HEK293 (cell line): Measurements from ENCODE around the gene MXRA8.

ENCODE experiments used
- BCL11B ChIP-seq: fragments of 450-650 bp; formaldehyde crosslinking; IDR thresholded peaks from 2 replicates; pipeline ENCODE4 v1.5.1; 2016; ENCODE audit warnings: low read depth, missing biosample characterization, missing genetic modification characterization
- ELK4 ChIP-seq: IDR thresholded peaks from 2 replicates; pipeline ENCODE4 v1.6.1; 2011; ENCODE audit warnings: mild to moderate bottlenecking, low read depth, low read length, borderline replicate concordance
- GLIS2 ChIP-seq: fragments of 450-650 bp; formaldehyde crosslinking; IDR thresholded peaks from 2 replicates; pipeline ENCODE4 v1.5.1; 2016; ENCODE audit warnings: missing biosample characterization, missing genetic modification characterization
- KLF1 ChIP-seq: fragments of 450-650 bp; formaldehyde crosslinking; IDR thresholded peaks from 2 replicates; pipeline ENCODE4 v1.5.1; 2016; ENCODE audit warnings: missing biosample characterization, missing genetic modification characterization
- KLF16 ChIP-seq: fragments of 450-650 bp; formaldehyde crosslinking; IDR thresholded peaks from 2 replicates; pipeline ENCODE4 v1.5.1; 2017; ENCODE audit warnings: missing biosample characterization, missing genetic modification characterization
- MZF1 ChIP-seq: fragments of 450-650 bp; formaldehyde crosslinking; IDR thresholded peaks from 2 replicates; pipeline ENCODE4 v1.5.1; 2017; ENCODE audit warnings: missing biosample characterization, missing genetic modification characterization, borderline replicate concordance
- SCRT2 ChIP-seq: fragments of 450-650 bp; formaldehyde crosslinking; IDR thresholded peaks from 2 replicates; pipeline ENCODE4 v1.5.1; 2016; ENCODE audit warnings: missing biosample characterization, missing genetic modification characterization
- TRIM28 ChIP-seq: IDR thresholded peaks from 2 replicates; pipeline ENCODE4 v1.6.1; 2011; ENCODE audit warnings: low read length, control low read depth, borderline replicate concordance
- ZBTB10 ChIP-seq: fragments of 450-650 bp; formaldehyde crosslinking; IDR thresholded peaks from 2 replicates; pipeline ENCODE4 v1.5.1; 2016; ENCODE audit warnings: missing biosample characterization, missing genetic modification characterization
- ZFP41 ChIP-seq: fragments of 450-650 bp; formaldehyde crosslinking; IDR thresholded peaks from 2 replicates; pipeline ENCODE4 v1.5.1; 2016; ENCODE audit warnings: missing biosample characterization, missing genetic modification characterization, borderline replicate concordance
- ZNF148 ChIP-seq: fragments of 450-650 bp; formaldehyde crosslinking; IDR thresholded peaks from 2 replicates; pipeline ENCODE4 v1.5.0; 2017; ENCODE audit warnings: missing biosample characterization, missing genetic modification characterization, borderline replicate concordance
- ZNF221 ChIP-seq: fragments of 450-650 bp; formaldehyde crosslinking; IDR thresholded peaks from 2 replicates; pipeline ENCODE4 v1.5.1; 2017; ENCODE audit warnings: missing biosample characterization, missing genetic modification characterization, borderline replicate concordance
- ZNF350 ChIP-seq: fragments of 450-650 bp; formaldehyde crosslinking; IDR thresholded peaks from 2 replicates; pipeline ENCODE4 v1.5.0; 2017; ENCODE audit warnings: missing biosample characterization, mild to moderate bottlenecking, missing genetic modification characterization
- ZNF366 ChIP-seq: fragments of 450-650 bp; formaldehyde crosslinking; conservative IDR thresholded peaks from 2 replicates; pipeline ENCODE4 v1.5.1; 2016; ENCODE audit warnings: missing biosample characterization, missing genetic modification characterization
- ZNF473 ChIP-seq: fragments of 450-650 bp; formaldehyde crosslinking; IDR thresholded peaks from 2 replicates; pipeline ENCODE4 v1.5.1; 2017; ENCODE audit warnings: missing biosample characterization, missing genetic modification characterization
- ZNF501 ChIP-seq: fragments of 450-650 bp; formaldehyde crosslinking; IDR thresholded peaks from 2 replicates; pipeline ENCODE4 v1.5.1; 2016; ENCODE audit warnings: missing biosample characterization, missing genetic modification characterization
- ZNF510 ChIP-seq: fragments of 450-650 bp; formaldehyde crosslinking; IDR thresholded peaks from 2 replicates; pipeline ENCODE4 v1.5.1; 2018; ENCODE audit warnings: mild to moderate bottlenecking, missing genetic modification characterization, missing biosample characterization; ENCODE audit not compliant: insufficient replicate concordance
- ZNF514 ChIP-seq: fragments of 450-650 bp; formaldehyde crosslinking; IDR thresholded peaks from 2 replicates; pipeline ENCODE4 v1.5.1; 2016; ENCODE audit warnings: missing biosample characterization, missing genetic modification characterization
- ZNF558 ChIP-seq: fragments of 450-650 bp; formaldehyde crosslinking; IDR thresholded peaks from 2 replicates; pipeline ENCODE4 v1.5.1; 2016; ENCODE audit warnings: missing biosample characterization, missing genetic modification characterization
- ZNF623 ChIP-seq: fragments of 450-650 bp; formaldehyde crosslinking; IDR thresholded peaks from 2 replicates; pipeline ENCODE4 v1.5.1; 2016; ENCODE audit warnings: missing biosample characterization, missing genetic modification characterization
- ZSCAN23 ChIP-seq: fragments of 450-650 bp; formaldehyde crosslinking; IDR thresholded peaks from 2 replicates; pipeline ENCODE4 v1.5.1; 2016; ENCODE audit warnings: missing biosample characterization, missing genetic modification characterization
- TF ChIP-seq, protein P1 (sequence below): fragments of 450-650 bp; formaldehyde crosslinking; IDR thresholded peaks from 2 replicates; pipeline ENCODE4 v1.5.1; 2017; ENCODE audit warnings: missing biosample characterization, missing genetic modification characterization
- TF ChIP-seq, protein P2 (sequence below): fragments of 450-650 bp; formaldehyde crosslinking; IDR thresholded peaks from 2 replicates; pipeline ENCODE4 v1.5.1; 2016; ENCODE audit warnings: missing biosample characterization, missing genetic modification characterization
- TF ChIP-seq, protein P3 (sequence below): fragments of 450-650 bp; formaldehyde crosslinking; IDR thresholded peaks from 2 replicates; pipeline ENCODE4 v1.5.1; 2016; ENCODE audit warnings: missing biosample characterization, missing genetic modification characterization
- TF ChIP-seq, protein P4 (sequence below): fragments of 450-650 bp; formaldehyde crosslinking; IDR thresholded peaks from 2 replicates; pipeline ENCODE4 v1.5.1; 2016; ENCODE audit warnings: missing biosample characterization, missing genetic modification characterization

MXRA8 gene

GRCh38 chr1:1347663-1348419 is 10.5 kb downstream of the MXRA8 start (continued):
- TF ChIP-seq, protein P1, sequence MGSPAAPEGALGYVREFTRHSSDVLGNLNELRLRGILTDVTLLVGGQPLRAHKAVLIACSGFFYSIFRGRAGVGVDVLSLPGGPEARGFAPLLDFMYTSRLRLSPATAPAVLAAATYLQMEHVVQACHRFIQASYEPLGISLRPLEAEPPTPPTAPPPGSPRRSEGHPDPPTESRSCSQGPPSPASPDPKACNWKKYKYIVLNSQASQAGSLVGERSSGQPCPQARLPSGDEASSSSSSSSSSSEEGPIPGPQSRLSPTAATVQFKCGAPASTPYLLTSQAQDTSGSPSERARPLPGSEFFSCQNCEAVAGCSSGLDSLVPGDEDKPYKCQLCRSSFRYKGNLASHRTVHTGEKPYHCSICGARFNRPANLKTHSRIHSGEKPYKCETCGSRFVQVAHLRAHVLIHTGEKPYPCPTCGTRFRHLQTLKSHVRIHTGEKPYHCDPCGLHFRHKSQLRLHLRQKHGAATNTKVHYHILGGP (tag by site-specific recombination), result no peak
- TF ChIP-seq ZBTB10 (tag by site-specific recombination), result no peak; the same call in 1 of the 2 replicates
- TF ChIP-seq ZFP41 (tag by site-specific recombination), result no peak
- TF ChIP-seq KLF1, result peak; percentile 35; the same call in 1 of the 2 replicates
- TF ChIP-seq, protein P2, sequence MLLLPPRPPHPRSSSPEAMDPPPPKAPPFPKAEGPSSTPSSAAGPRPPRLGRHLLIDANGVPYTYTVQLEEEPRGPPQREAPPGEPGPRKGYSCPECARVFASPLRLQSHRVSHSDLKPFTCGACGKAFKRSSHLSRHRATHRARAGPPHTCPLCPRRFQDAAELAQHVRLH (tag by site-specific recombination), result no peak
- no peak for TF ChIP-seq ZNF148 (tag by site-specific recombination)
- TF ChIP-seq KLF16 (tag by site-specific recombination), result no peak
- TF ChIP-seq ZNF366, result no peak
- TF ChIP-seq ZNF350 (tag by site-specific recombination), result no peak
- no peak for TF ChIP-seq ZSCAN23 (tag by site-specific recombination)
- no peak for TF ChIP-seq ZNF514 (tag by site-specific recombination)
- no peak for TF ChIP-seq ELK4
- TF ChIP-seq SCRT2 (tag by site-specific recombination), result peak; percentile 64
- no peak for TF ChIP-seq ZNF221 (tag by site-specific recombination)
- TF ChIP-seq TRIM28, result peak; percentile 37; the same call in 1 of the 2 replicates
- TF ChIP-seq, protein P3, sequence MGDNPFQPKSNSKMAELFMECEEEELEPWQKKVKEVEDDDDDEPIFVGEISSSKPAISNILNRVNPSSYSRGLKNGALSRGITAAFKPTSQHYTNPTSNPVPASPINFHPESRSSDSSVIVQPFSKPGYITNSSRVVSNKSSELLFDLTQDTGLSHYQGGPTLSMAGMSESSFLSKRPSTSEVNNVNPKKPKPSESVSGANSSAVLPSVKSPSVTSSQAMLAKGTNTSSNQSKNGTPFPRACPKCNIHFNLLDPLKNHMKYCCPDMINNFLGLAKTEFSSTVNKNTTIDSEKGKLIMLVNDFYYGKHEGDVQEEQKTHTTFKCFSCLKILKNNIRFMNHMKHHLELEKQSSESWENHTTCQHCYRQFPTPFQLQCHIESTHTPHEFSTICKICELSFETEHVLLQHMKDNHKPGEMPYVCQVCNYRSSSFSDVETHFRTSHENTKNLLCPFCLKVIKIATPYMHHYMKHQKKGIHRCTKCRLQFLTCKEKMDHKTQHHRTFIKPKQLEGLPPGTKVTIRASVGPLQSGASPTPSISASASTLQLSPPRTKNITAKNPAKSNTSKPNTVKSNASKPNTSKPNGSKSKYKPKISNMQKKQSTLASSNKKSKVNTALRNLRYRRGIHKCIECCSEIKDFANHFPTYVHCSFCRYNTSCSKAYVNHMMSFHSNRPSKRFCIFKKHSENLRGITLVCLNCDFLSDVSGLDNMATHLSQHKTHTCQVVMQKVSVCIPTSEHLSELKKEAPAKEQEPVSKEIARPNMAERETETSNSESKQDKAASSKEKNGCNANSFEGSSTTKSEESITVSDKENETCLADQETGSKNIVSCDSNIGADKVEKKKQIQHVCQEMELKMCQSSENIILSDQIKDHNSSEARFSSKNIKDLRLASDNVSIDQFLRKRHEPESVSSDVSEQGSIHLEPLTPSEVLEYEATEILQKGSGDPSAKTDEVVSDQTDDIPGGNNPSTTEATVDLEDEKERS, result no peak
- peak; percentile 73; the same call in 1 of the 2 replicates for TF ChIP-seq BCL11B (tag by site-specific recombination)
- TF ChIP-seq, protein P4, sequence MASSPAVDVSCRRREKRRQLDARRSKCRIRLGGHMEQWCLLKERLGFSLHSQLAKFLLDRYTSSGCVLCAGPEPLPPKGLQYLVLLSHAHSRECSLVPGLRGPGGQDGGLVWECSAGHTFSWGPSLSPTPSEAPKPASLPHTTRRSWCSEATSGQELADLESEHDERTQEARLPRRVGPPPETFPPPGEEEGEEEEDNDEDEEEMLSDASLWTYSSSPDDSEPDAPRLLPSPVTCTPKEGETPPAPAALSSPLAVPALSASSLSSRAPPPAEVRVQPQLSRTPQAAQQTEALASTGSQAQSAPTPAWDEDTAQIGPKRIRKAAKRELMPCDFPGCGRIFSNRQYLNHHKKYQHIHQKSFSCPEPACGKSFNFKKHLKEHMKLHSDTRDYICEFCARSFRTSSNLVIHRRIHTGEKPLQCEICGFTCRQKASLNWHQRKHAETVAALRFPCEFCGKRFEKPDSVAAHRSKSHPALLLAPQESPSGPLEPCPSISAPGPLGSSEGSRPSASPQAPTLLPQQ, result peak; percentile 97
- no peak for TF ChIP-seq ZNF473 (tag by site-specific recombination)
- no peak for TF ChIP-seq ZNF623 (tag by site-specific recombination)
- TF ChIP-seq ZNF558 (tag by site-specific recombination), result no peak
- TF ChIP-seq GLIS2, result peak; percentile 94
- no peak for TF ChIP-seq ZNF501 (tag by site-specific recombination)
- TF ChIP-seq ZNF510, result no peak
- no peak for TF ChIP-seq MZF1
